GM06990 (cell line): ENCODE measurements around the gene NAGLU.

ENCODE experiments used
- DNase-seq: peaks from one replicate; pipeline ENCODE4 v3.0.0-alpha.2; 2011; ENCODE audit not compliant: insufficient read length; ENCODE audit errors: extremely low read depth
- H3K27me3 ChIP-seq: replicated peaks from 2 replicates; pipeline ENCODE4 v1.6.0; 2011; ENCODE audit warnings: low read length; ENCODE audit not compliant: control insufficient read depth, insufficient read depth
- H3K36me3 ChIP-seq: 2 replicates; pipeline ENCODE4 v1.5.1; 2011; ENCODE audit warnings: low read length; ENCODE audit not compliant: control insufficient read depth, insufficient read depth
- H3K4me3 ChIP-seq: replicated peaks from 2 replicates; pipeline ENCODE4 v1.5.1; 2011; ENCODE audit warnings: low read depth, mild to moderate bottlenecking, control low read depth, low read length
- TF ChIP-seq, protein P1 (sequence below): IDR thresholded peaks from 2 replicates; pipeline ENCODE4 v1.5.1; 2011; ENCODE audit warnings: low read length, control low read depth, mild to moderate bottlenecking, inconsistent platforms; ENCODE audit not compliant: insufficient read depth, poor library complexity, severe bottlenecking

NAGLU gene

DNA sequence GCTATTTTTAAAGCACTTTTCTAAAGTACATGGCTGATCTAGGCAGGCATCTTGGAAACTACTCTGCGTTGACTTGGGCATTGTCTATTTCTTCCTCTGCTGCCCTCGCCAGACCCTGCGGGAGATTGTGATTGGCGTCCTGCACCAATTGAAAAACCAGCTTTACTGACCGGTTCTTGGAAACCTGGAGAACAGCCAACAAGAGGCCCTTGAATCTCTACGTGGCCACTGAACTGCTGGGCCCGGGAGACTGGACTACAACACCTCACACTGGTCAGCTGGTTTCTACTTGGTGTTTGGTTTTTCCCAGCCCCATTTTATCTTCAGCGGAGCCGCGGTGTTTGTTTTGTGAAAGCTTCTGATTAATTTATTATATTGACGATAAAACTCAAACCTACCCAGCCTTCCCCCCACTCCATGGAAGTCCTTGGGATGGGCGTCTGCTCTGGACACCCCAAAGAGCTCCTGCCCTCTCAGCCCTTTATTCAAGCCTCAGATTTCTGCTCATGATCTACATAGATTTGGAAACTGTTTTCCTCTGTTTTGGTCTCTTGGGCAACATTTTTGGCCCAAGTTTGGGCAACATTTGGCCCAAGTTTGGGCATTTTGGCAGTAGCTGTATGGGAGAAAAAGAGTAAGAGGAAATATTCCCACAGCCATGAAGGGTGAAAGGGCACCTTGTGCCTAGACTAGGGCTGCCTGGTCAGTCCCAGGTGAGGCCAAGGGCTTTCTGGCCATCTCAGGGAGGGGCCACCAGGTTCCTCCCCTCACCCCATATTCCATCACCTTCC lies 35.6 kb downstream of the NAGLU start:
- DNase-seq, result no peak
- peaks cover 46% of the 10 kb centered on the region for H3K36me3 ChIP-seq
- no peaks in the 10 kb centered on the region for H3K27me3 ChIP-seq
- H3K4me3 ChIP-seq, result no peak overlapping the region
- TF ChIP-seq, protein P1, sequence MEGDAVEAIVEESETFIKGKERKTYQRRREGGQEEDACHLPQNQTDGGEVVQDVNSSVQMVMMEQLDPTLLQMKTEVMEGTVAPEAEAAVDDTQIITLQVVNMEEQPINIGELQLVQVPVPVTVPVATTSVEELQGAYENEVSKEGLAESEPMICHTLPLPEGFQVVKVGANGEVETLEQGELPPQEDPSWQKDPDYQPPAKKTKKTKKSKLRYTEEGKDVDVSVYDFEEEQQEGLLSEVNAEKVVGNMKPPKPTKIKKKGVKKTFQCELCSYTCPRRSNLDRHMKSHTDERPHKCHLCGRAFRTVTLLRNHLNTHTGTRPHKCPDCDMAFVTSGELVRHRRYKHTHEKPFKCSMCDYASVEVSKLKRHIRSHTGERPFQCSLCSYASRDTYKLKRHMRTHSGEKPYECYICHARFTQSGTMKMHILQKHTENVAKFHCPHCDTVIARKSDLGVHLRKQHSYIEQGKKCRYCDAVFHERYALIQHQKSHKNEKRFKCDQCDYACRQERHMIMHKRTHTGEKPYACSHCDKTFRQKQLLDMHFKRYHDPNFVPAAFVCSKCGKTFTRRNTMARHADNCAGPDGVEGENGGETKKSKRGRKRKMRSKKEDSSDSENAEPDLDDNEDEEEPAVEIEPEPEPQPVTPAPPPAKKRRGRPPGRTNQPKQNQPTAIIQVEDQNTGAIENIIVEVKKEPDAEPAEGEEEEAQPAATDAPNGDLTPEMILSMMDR, result no peak

DNA sequence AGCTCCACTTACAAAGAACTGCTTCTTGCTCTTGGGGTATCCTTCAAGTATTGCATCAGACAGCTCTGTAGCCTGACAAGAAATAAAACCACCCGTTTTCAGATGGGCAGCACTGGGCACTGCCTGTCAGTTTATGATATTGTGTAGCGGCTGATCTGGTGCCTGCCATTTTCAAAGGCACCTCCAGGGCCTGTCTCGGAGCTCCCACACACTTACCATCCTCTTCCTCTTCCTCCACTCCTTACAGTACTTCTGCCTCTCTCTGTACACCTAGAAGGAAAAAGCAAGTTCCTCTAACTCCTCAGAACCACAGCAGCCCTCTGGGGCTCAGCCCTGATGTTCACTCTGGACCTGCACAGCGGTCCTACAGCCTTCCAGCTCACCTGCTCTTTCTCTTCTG lies 37.1 kb downstream of the NAGLU start:
- Histone ChIP-seq H3K27me3 (no peaks in the 10 kb centered on the region), H3K36me3 (peaks cover 46% of the 10 kb centered on the region), H3K4me3 (no peak overlapping the region)
- TF ChIP-seq, protein P1, result no peak
- no peak for DNase-seq

DNA sequence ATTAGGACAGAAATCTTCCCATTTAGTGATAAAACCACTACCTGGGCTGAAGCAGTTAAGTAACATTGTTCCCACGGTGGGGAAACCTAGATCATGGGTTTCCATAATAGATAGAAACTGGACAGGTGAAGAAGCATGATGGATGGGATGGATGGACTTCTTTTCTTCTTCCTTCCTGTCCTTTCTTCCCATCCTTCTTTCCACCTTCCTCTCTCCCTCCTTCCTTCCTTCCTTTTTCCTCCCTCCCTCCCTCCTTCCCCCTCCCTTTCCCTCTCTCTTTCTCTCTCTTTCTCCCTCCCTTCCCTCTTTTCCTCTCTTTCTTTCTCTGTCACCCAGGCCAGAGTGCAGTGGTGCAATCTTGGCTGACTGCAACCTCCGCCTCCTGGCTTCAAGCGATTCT lies 38.4 kb downstream of the NAGLU start:
- TF ChIP-seq, protein P1, result no peak
- Histone ChIP-seq H3K27me3 (no peaks in the 10 kb centered on the region), H3K4me3 (no peak overlapping the region), H3K36me3 (peaks cover 36% of the 10 kb centered on the region)
- DNase-seq, result no peak

DNA sequence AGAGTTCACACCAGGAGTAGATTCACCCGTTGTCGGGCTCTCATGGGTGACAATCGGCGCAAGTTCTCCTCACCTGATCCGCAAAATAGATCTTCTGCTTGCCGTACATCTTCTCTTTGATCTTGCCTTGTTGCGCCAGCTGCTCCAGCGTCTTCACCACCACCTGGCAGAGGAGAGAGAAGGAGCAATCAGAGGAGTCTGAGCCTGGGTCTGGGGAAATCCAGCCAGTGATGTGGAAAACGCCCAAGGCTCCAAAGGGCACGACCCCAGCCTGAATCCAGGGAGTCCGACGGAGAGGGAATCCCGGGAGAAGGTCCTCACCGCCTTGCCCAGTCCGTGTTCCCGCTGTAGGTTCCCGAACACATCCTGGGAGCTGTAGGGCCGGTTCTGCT lies 41.1 kb downstream of the NAGLU start:
- DNase-seq, result no peak
- H3K27me3 ChIP-seq, result no peaks in the 10 kb centered on the region
- H3K4me3 ChIP-seq, result peak overlapping the region; percentile 94
- TF ChIP-seq, protein P1, result no peak
- H3K36me3 ChIP-seq, result peaks cover 35% of the 10 kb centered on the region

DNA sequence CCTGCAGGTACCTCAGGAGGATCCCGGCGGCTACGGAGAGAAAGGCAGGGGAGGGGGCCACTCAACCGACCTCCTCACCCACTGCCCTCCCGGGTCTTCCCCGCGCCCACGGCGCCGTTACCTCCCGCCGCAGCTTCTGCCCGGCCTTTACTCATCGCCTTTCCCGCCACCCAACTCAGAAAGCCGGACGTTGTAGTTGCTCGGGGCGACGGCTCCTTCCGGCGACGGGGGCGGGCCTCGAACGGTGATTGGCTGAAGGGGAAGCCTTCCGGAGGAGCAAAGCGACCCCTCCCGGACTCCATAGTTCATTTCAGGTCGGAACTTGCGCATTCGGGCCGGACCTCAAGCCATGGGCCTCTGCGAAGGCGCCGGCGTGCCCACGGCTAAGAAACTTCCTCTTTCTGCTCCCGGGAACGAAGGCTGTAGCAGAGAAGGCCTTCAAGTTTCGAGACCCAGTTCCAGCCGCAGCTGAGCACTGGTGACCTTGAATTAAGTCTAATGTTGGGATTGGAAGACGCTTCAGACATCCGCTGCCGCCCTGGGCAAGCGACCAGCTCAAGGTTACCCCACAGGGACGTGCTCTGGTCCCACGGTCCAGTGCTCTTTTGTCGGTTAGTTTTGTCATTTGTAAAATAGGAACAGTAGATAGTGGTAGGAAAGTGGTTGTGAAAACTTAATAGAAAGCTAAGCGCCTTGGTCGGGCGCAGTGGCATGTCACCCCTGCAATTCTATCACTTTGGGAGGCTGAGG lies 41.7 kb downstream of the NAGLU start, which contains the start of gene PSMC3IP:
Gene PSMC3IP (minus strand): TSS at position 198 of the 750 bp plus-strand sequence. CDS start 43 bp downstream, at position 155.
- peak; percentile 94 for DNase-seq
- no peaks in the 10 kb centered on the region for H3K27me3 ChIP-seq
- TF ChIP-seq, protein P1, result peak; percentile 57
- H3K4me3 ChIP-seq, result peak within 1 kb of the TSS; percentile 94
- H3K36me3 ChIP-seq, result peaks cover 36% of the 10 kb centered on the region
